Effector memory CD8-positive, alpha-beta T cell (primary cell): ENCODE data around the gene ADARB1.
"Not testable (repeated sequence)": the region's sequence is repeated elsewhere in the genome, so short reads cannot be mapped to it uniquely, and the experiment has no call there.

ENCODE experiments used
- ATAC-seq: fragments of 150-1000 bp; cut with Tn5 transposase; replicated peaks from 2 replicates; pipeline ENCODE4 v1.10.0; 2021; ENCODE audit warnings: mild to moderate bottlenecking, moderate library complexity
- DNase-seq, 3 experiments: peaks; one replicate each; pipeline ENCODE4 v3.0.0; 2021
- H3K27ac Mint-ChIP-seq, 2 donors: one replicate each; pipeline ENCODE4 v1.8.0; 2022; ENCODE audit warnings: mild to moderate bottlenecking in 2 of 2, mixed read lengths in 2 of 2, moderate library complexity in 2 of 2
- H3K27me3 Mint-ChIP-seq, 2 donors: one replicate each; pipeline ENCODE4 v1.8.0; 2022; ENCODE audit warnings: mixed read lengths in 2 of 2
- H3K36me3 Mint-ChIP-seq: one replicate; pipeline ENCODE4 v1.8.0; 2022; ENCODE audit warnings: mild to moderate bottlenecking, moderate library complexity, mixed read lengths; ENCODE audit not compliant: insufficient read depth
- H3K4me1 Mint-ChIP-seq, 2 donors: one replicate each; pipeline ENCODE4 v1.8.0; 2022; ENCODE audit warnings: low read depth in 2 of 2, mixed read lengths in 2 of 2
- H3K4me3 Mint-ChIP-seq, 2 donors: one replicate each; pipeline ENCODE4 v1.8.0; 2022; ENCODE audit warnings: mild to moderate bottlenecking in 2 of 2, mixed read lengths in 2 of 2, moderate library complexity in 2 of 2
- H3K9me3 Mint-ChIP-seq, 2 donors: one replicate each; pipeline ENCODE4 v1.8.0; 2022; ENCODE audit warnings: mixed read lengths in 2 of 2
- total RNA-seq, 9 experiments: gene quantifications; one replicate each; lab custom pipeline; 2026; lab: John Stamatoyannopoulos, UW

ADARB1 gene, protein sequence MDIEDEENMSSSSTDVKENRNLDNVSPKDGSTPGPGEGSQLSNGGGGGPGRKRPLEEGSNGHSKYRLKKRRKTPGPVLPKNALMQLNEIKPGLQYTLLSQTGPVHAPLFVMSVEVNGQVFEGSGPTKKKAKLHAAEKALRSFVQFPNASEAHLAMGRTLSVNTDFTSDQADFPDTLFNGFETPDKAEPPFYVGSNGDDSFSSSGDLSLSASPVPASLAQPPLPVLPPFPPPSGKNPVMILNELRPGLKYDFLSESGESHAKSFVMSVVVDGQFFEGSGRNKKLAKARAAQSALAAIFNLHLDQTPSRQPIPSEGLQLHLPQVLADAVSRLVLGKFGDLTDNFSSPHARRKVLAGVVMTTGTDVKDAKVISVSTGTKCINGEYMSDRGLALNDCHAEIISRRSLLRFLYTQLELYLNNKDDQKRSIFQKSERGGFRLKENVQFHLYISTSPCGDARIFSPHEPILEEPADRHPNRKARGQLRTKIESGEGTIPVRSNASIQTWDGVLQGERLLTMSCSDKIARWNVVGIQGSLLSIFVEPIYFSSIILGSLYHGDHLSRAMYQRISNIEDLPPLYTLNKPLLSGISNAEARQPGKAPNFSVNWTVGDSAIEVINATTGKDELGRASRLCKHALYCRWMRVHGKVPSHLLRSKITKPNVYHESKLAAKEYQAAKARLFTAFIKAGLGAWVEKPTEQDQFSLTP
- 50.0 to 112 (median 65.2) reads per million in 9 experiments for total RNA-seq

GRCh38 chr21:45074048-45074817, at the start of gene ADARB1:
ADARB1 (plus strand) TSS chr21:45074580; CDS start chr21:45171657, 97,077 bp downstream.
- Mint-ChIP-seq H3K27me3 (no peaks in the 10 kb centered on the region), H3K9me3 (no peaks in the 10 kb centered on the region), H3K4me1 (peaks cover 30 to 37% of the 10 kb centered on the region in 2 donors), H3K36me3 (peaks cover 15% of the 10 kb centered on the region), H3K4me3 (peak within 1 kb of the TSS; percentile 96 to 98), H3K27ac (peak within 1 kb of the TSS; percentile 86 to 98)
- peak; percentile 55 for ATAC-seq
- DNase-seq, result peak; percentile 38 to 58 (median 49)

GRCh38 chr21:45026066-45026745, 48.2 kb upstream of the ADARB1 start:
- DNase-seq (no peak), ATAC-seq (no peak)
- no peak overlapping the region for H3K4me3 Mint-ChIP-seq
- H3K9me3 Mint-ChIP-seq, result peaks cover 0 to 4% of the 10 kb centered on the region in 2 donors
- no peaks in the 10 kb centered on the region for H3K36me3 Mint-ChIP-seq
- H3K27ac Mint-ChIP-seq, result no peak overlapping the region
- peaks cover 0 to 3% of the 10 kb centered on the region in 2 donors for H3K4me1 Mint-ChIP-seq
- peaks cover 7 to 23% of the 10 kb centered on the region in 2 donors for H3K27me3 Mint-ChIP-seq

DNA sequence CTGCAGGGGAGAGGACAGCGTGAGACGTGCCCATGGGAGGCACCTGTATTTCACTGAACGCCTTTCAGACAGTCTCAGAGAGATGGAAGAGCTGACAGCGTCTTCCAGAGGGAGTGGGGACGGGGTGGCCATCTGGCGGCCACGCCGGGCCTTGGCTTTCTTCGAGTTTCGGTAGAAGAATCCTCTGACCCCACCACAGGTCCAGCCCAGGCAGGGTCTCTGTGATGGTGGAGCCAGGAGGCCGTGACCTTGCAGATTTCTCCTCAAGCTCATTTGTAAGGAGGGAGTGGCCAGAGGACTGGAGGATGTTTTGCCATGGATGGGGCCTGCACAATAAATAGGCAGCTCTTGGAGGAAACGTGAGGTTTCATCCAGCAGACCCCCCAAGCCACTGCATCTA, 47.6 kb upstream of the ADARB1 start:
- Mint-ChIP-seq H3K36me3 (no peaks in the 10 kb centered on the region), H3K27me3 (peaks cover 13 to 26% of the 10 kb centered on the region in 2 donors), H3K4me3 (no peak overlapping the region), H3K27ac (no peak overlapping the region), H3K9me3 (peaks cover 0 to 4% of the 10 kb centered on the region in 2 donors), H3K4me1 (peaks cover 0 to 4% of the 10 kb centered on the region in 2 donors)
- ATAC-seq, result no peak
- DNase-seq, result no peak

- Mint-ChIP-seq H3K4me1 (peaks cover 0 to 4% of the 10 kb centered on the region in 2 donors), H3K9me3 (peaks cover 0 to 4% of the 10 kb centered on the region in 2 donors), H3K27me3 (peaks cover 15 to 26% of the 10 kb centered on the region in 2 donors), H3K36me3 (no peaks in the 10 kb centered on the region), H3K27ac (no peak overlapping the region), H3K4me3 (no peak overlapping the region)
- ATAC-seq (no peak), DNase-seq (no peak)
These were observed 46.9 kb upstream of the ADARB1 start for GRCh38 chr21:45027241-45028196.

DNA sequence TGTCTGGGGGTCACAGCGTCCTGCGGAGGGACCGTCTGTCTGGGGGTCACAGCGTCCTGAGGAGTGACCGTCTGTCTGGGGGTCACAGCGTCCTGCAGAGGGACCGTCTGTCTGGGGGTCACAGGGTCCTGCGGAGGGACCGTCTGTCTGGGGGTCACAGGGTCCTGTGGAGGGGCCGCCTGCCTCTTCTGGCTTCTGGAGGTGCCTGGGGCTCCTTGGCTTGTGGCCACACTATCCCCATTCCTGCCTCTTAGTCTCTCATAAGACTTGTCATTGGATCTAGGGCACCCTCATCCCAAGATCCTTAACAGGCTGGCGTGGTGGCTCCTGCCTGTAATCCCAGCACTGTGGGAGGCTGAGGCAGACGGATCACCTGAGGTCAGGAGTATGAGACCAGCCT, 45.7 kb upstream of the ADARB1 start:
- H3K27ac Mint-ChIP-seq, DNase-seq, H3K4me3 Mint-ChIP-seq, ATAC-seq, H3K4me1 Mint-ChIP-seq, H3K36me3 Mint-ChIP-seq, H3K9me3 Mint-ChIP-seq: not testable (repeated sequence)
- peaks cover 18 to 33% of the 10 kb centered on the region in 2 donors for H3K27me3 Mint-ChIP-seq

DNA sequence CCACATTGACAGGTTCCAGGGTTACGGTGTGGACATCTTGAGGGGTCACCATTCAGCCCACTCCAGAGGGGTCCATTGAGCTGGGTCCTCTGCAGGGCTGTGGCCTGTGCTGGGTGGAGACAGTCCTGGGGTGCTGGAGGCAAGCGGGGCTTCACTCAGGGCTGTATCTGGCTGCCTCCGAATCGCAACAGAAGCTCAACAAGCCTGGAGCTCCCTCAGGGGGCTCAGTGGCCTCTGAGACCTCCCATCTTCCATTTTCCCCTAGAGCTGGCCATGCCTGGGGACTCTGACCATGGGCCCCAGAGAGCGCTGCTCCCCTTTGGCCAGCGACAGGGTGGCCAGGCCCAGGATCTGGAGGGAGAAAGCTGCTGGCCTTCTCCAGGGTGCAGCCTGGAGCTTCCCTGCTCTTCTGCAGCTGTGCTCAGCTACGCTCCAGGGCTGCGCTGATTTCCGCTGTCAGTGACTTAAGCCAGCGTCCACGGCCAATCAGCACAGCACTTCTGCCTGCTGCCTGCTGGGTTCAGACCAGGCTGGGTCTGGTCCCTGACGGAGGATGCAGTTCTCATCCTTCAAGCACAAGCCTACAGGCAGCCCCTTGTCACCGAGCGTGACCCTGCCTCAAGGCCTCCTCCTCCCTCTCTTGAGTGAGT, 45.0 kb upstream of the ADARB1 start:
- DNase-seq (no peak), ATAC-seq (no peak)
- H3K9me3 Mint-ChIP-seq, result no peaks in the 10 kb centered on the region
- peaks cover 22 to 41% of the 10 kb centered on the region in 2 donors for H3K27me3 Mint-ChIP-seq
- H3K27ac Mint-ChIP-seq, result no peak overlapping the region
- H3K36me3 Mint-ChIP-seq, result no peaks in the 10 kb centered on the region
- H3K4me3 Mint-ChIP-seq, result no peak overlapping the region
- peaks cover 0 to 4% of the 10 kb centered on the region in 2 donors for H3K4me1 Mint-ChIP-seq

- peaks cover 22 to 48% of the 10 kb centered on the region in 2 donors for H3K27me3 Mint-ChIP-seq
- H3K4me3 Mint-ChIP-seq, result no peak overlapping the region
- H3K36me3 Mint-ChIP-seq, result no peaks in the 10 kb centered on the region
- H3K9me3 Mint-ChIP-seq, result no peaks in the 10 kb centered on the region
- H3K4me1 Mint-ChIP-seq, result peaks cover 0 to 4% of the 10 kb centered on the region in 2 donors
- no peak overlapping the region for H3K27ac Mint-ChIP-seq
- no peak for ATAC-seq
- DNase-seq, result no peak
These were observed 44.3 kb upstream of the ADARB1 start for GRCh38 chr21:45029948-45030681.

DNA sequence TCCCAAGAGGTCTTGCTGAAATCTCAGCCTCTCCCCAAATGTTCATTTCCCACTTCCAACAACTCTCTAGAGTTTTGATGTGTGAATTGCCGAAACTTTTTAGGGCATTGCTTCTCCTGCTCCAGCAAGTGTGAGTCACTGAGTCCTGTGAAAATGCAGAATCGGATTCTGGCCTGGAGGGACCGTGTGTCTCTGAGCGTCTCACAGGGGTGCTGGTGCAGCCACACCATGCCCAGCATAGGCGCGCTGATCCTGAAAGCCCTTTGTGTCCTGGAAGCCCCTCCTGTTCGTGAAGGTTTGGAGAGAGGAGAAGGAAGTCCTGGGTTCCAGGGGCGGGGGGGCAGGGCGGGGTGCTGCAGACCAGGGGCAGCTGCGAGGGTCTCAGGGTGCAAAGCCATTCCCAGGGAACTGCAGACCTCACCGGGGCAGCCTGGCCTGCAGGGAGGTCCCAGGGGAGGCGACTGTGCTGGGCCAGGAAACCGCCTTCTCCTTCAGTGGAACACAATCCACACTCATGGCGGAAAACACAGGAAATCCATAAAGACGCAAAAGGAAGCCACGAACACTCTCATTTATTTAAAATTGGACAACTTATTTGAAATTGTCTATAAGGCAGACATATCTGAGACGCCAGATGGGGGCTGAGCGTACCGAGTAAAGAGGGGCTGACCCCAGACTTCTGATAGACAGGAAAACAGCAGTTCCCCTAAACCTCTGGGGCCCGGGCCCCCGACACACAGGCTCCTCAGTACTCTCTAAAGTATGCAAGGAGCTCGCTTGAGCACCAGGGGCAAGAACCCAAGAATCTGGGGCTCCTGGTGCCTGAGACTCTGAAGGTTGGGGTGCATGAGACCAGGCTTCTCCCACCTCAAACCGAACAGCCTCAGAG, 43.5 kb upstream of the ADARB1 start:
- no peaks in the 10 kb centered on the region for H3K9me3 Mint-ChIP-seq
- no peak overlapping the region for H3K27ac Mint-ChIP-seq
- DNase-seq (no peak), ATAC-seq (no peak)
- no peak overlapping the region for H3K4me3 Mint-ChIP-seq
- no peaks in the 10 kb centered on the region for H3K36me3 Mint-ChIP-seq
- peaks cover 22 to 56% of the 10 kb centered on the region in 2 donors for H3K27me3 Mint-ChIP-seq
- H3K4me1 Mint-ChIP-seq, result peaks cover 0 to 4% of the 10 kb centered on the region in 2 donors

- no peak for ATAC-seq
- H3K27ac Mint-ChIP-seq, result no peak overlapping the region
- no peak for DNase-seq
- H3K9me3 Mint-ChIP-seq, result no peaks in the 10 kb centered on the region
- peaks cover 0 to 4% of the 10 kb centered on the region in 2 donors for H3K4me1 Mint-ChIP-seq
- peaks cover 22 to 60% of the 10 kb centered on the region in 2 donors for H3K27me3 Mint-ChIP-seq
- no peaks in the 10 kb centered on the region for H3K36me3 Mint-ChIP-seq
- H3K4me3 Mint-ChIP-seq, result no peak overlapping the region
These were observed 42.7 kb upstream of the ADARB1 start for GRCh38 chr21:45031571-45032191.

DNA sequence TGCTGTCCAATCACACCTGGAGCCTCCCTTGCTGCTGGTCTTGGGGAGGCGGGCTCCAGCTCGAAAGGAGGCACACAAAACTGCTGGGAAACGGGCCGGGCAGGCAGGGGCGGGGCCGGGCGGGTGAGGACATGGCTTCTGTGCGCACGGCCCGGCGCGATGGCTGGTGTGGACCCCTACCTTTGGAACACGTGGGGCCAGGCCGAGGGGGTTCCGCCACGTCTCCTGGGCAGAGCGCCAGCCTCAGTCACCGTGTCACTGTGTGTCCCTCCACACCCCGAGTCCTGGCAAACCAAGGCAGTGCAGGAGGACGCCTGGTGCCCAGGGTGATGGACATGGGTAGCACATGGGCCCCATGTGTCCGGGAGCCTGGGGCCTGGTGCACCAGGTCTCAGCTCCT, 42.0 kb upstream of the ADARB1 start:
- ATAC-seq, result no peak
- H3K36me3 Mint-ChIP-seq, result no peaks in the 10 kb centered on the region

More for the DNA sequence above, 42.0 kb upstream of the ADARB1 start:
- Mint-ChIP-seq H3K9me3 (no peaks in the 10 kb centered on the region), H3K4me1 (peaks cover 0 to 4% of the 10 kb centered on the region in 2 donors), H3K4me3 (no peak overlapping the region), H3K27me3 (peaks cover 28 to 66% of the 10 kb centered on the region in 2 donors), H3K27ac (no peak overlapping the region)
- DNase-seq, result no peak
